Calu3 (cell line): ENCODE data around the gene TSPAN18. TPM values are rescaled to one million over a fixed set of nuclear protein-coding genes. Genes with fewer than 3 reads are reported as not detected.

Experiments used
- BruUV-seq: library from RNA; stranded (reverse); fragments of 400-500 nt; replicated peaks from 2 replicates; lab custom pipeline; 2021; lab: Mats Ljungman, UMichigan
- CTCF ChIA-PET: fragments of 300-600 bp; sonication (Branson Sonifier 250); formaldehyde crosslinking; loops from one replicate; lab custom pipeline; 2022; ENCODE audit warnings: antibody characterized with exemption; lab: Charles Lee
- DNase-seq: peaks from one replicate; pipeline ENCODE4 v3.0.0; 2022
- H3K27ac Mint-ChIP-seq: one replicate; pipeline ENCODE4 v1.8.0; 2022; ENCODE audit warnings: mixed read lengths; ENCODE audit not compliant: unreplicated experiment
- H3K27me3 Mint-ChIP-seq: one replicate; pipeline ENCODE4 v1.8.0; 2022; ENCODE audit warnings: mixed read lengths; ENCODE audit not compliant: unreplicated experiment
- H3K36me3 Mint-ChIP-seq: one replicate; pipeline ENCODE4 v1.8.0; 2022; ENCODE audit warnings: mild to moderate bottlenecking, moderate library complexity, mixed read lengths; ENCODE audit not compliant: insufficient read depth, unreplicated experiment
- H3K4me1 Mint-ChIP-seq: one replicate; pipeline ENCODE4 v1.8.0; 2022; ENCODE audit warnings: mild to moderate bottlenecking, low read depth, mixed read lengths; ENCODE audit not compliant: unreplicated experiment
- H3K4me3 Mint-ChIP-seq: one replicate; pipeline ENCODE4 v1.8.0; 2022; ENCODE audit warnings: mild to moderate bottlenecking, low read depth, moderate library complexity, mixed read lengths; ENCODE audit not compliant: unreplicated experiment
- H3K9me3 Mint-ChIP-seq: one replicate; pipeline ENCODE4 v1.8.0; 2022; ENCODE audit warnings: low read depth, mixed read lengths; ENCODE audit not compliant: unreplicated experiment
- intact Hi-C: fragments of 100-400 bp; cut with micrococcal nuclease; formaldehyde crosslinking; loops from one replicate; pipeline ENCODE4 v1.10.0; 2022; ENCODE audit not compliant: unreplicated experiment
- total RNA-seq: library from RNA; stranded (reverse); gene quantifications from 2 replicates; pipeline ENCODE4 v1.2.3, GENCODE V29; 2022
- TF ChIP-seq, protein P1 (sequence below): fragments of 200-600 bp; IDR thresholded peaks from one replicate; pipeline ENCODE4 v1.8.0; 2022; ENCODE audit warnings: antibody characterized with exemption; ENCODE audit not compliant: unreplicated experiment

TSPAN18 gene
- total RNA-seq, 1 experiment from 2014 or later, result not detected

DNA sequence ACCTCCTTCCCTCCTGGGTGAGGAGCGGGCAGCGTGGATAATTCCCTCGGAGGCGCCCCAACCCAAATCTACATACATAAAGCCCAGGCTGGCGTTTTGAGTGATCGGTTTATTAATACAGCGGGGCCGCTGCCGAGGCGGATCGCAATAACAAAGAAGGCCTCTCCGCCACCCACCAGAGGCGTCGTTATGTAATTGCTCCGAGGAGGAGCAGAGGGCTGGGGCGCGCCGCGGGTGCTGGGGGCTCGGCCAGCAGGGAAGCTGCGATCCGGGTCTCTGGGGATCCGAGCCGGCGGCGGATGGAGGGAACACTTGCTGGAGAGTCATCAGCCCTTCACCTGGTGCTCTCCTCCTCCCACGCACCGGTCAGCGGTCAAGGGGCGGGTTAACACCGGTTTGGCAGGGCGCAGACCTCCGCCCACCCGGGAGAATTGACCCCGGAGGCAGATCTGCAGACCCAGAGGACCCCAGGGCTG is 230.3 kb downstream of the TSPAN18 start:
- H3K27me3 Mint-ChIP-seq, result no peaks in the 10 kb centered on the region
- CTCF ChIA-PET, result no interaction called here
- peaks cover 32% of the 10 kb centered on the region for H3K4me1 Mint-ChIP-seq
- H3K4me3 Mint-ChIP-seq, result no peak overlapping the region
- intact Hi-C loops, result loop anchor here (10.0 kb wide), 1 partner anchor 88 kb away; no protein-coding TSS in a partner anchor
- no TSS peak for BruUV-seq
- DNase-seq, result no peak
- no peaks in the 10 kb centered on the region for H3K9me3 Mint-ChIP-seq
- H3K36me3 Mint-ChIP-seq, result peaks cover 5% of the 10 kb centered on the region
- TF ChIP-seq, protein P1, sequence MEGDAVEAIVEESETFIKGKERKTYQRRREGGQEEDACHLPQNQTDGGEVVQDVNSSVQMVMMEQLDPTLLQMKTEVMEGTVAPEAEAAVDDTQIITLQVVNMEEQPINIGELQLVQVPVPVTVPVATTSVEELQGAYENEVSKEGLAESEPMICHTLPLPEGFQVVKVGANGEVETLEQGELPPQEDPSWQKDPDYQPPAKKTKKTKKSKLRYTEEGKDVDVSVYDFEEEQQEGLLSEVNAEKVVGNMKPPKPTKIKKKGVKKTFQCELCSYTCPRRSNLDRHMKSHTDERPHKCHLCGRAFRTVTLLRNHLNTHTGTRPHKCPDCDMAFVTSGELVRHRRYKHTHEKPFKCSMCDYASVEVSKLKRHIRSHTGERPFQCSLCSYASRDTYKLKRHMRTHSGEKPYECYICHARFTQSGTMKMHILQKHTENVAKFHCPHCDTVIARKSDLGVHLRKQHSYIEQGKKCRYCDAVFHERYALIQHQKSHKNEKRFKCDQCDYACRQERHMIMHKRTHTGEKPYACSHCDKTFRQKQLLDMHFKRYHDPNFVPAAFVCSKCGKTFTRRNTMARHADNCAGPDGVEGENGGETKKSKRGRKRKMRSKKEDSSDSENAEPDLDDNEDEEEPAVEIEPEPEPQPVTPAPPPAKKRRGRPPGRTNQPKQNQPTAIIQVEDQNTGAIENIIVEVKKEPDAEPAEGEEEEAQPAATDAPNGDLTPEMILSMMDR, result no peak
- H3K27ac Mint-ChIP-seq, result no peak overlapping the region

DNA sequence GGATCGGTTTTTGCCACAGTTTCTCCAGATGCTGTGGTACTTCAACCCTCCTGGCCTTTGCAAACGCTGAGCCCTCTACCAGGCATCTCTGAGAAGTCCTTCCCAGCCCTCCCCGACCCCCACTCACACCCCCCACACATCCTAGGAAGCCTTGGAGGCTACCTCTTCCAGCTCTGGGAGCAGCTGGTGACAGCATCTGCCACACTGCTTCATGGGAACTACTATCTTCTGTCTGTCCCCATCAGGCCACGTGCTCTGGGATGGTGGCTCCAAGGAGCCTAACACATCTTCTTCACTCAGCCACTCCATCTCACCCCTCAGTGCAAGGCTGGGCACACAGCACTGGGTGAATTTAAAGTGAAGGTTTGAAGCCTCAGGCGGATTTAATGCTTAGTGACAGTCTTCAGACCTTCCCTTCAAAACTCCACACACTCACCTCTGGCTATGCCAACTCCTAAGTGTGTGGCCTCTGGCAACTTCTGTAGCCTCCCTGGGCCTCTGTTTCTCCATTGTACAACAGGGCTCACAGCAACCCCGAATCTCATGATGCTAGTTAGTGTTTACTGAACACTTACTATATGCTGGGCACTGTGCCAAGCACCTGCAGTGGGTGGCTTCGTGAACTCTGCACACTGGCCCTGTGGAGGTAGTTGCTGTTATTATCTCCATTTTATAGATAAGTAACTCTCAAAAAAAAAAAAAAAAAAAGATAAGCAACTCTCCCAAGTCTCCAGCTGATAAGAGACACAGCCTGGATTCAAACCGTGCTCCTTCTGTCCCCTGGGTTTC is 231.2 kb downstream of the TSPAN18 start:
- Mint-ChIP-seq H3K27ac (no peak overlapping the region), H3K27me3 (no peaks in the 10 kb centered on the region), H3K4me1 (peaks cover 32% of the 10 kb centered on the region), H3K36me3 (peaks cover 5% of the 10 kb centered on the region), H3K4me3 (no peak overlapping the region), H3K9me3 (no peaks in the 10 kb centered on the region)
- BruUV-seq, result no TSS peak
- TF ChIP-seq, protein P1, result no peak
- DNase-seq, result no peak
- CTCF ChIA-PET, result interaction anchor here (0.6 to 1.2 kb wide), 2 partner anchors 22 to 1657 kb away, joined by 3 to 4 read pairs; no protein-coding TSS in a partner anchor
- intact Hi-C loops, result loop anchor here (10.0 kb wide), 1 partner anchor 87 kb away; no protein-coding TSS in a partner anchor

DNA sequence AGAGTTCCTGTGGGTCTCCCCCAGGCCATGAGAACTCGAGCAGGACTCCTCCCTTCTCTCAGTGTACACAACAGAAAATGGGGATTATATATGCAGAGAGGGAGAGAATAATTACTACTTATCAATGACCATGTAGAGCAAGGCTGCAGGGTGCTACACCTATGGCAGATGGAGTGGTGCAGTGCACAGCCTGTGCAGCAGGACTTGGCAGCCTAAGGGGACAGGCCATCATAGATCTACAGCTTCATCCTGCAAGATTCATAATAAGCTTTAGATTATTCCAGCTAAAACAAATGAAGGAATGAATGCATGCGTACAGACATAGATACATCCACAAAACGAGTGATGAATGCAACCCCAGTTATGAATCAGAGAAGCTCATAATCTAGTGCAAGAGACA is 232.3 kb downstream of the TSPAN18 start:
- intact Hi-C loops, result loop anchor here (10.0 kb wide), 1 partner anchor 86 kb away; no protein-coding TSS in a partner anchor
- CTCF ChIA-PET, result interaction anchor here (0.5 to 1.2 kb wide), 3 partner anchors 14 to 21 kb away, joined by 3 to 4 read pairs (median 3); no protein-coding TSS in a partner anchor
- BruUV-seq, result no TSS peak
- H3K4me1 Mint-ChIP-seq, result peaks cover 32% of the 10 kb centered on the region
- peaks cover 5% of the 10 kb centered on the region for H3K36me3 Mint-ChIP-seq
- H3K27me3 Mint-ChIP-seq, result no peaks in the 10 kb centered on the region
- H3K27ac Mint-ChIP-seq, result no peak overlapping the region
- H3K9me3 Mint-ChIP-seq, result no peaks in the 10 kb centered on the region
- TF ChIP-seq, protein P1, result no peak
- DNase-seq, result no peak
- no peak overlapping the region for H3K4me3 Mint-ChIP-seq

DNA sequence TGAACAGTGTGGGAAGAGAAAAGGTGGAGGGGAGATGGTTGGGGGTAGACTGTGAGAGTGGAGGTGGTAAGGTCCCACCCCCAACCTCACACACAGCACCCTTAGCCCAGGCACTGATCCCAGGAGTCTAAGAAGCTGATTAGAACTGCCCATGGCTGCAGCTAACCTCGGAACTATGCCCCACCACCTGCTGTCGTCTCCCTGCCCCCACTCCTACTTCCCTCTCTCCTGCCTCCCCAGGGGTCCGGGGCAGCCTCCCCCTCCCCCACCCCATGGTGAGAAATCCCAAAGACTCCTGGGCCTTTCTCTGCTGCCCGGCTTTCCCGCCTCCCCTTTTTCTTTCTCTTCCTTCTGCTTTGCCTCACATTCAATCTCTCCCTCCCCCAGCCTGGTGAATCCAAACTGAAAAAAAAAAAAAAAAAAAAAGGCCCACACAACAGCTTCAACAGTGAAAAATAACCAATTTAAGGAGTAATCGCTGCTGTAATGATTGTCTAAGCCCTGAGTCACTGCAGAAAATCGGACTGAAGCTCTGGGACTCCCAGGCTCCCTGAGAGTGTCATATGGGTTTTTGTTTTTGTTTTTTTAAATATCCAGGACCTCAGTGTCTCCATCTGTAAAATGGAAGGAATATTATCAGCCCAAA is 233.6 kb downstream of the TSPAN18 start:
- Mint-ChIP-seq H3K4me1 (peaks cover 20% of the 10 kb centered on the region), H3K27me3 (peaks cover 4% of the 10 kb centered on the region), H3K9me3 (no peaks in the 10 kb centered on the region), H3K27ac (no peak overlapping the region), H3K36me3 (peaks cover 5% of the 10 kb centered on the region), H3K4me3 (no peak overlapping the region)
- intact Hi-C loops, result no loop called here
- BruUV-seq, result no TSS peak
- TF ChIP-seq, protein P1, result no peak
- CTCF ChIA-PET, result interaction anchor here (0.6 to 0.8 kb wide), 2 partner anchors 13 to 71 kb away, joined by 3 to 6 read pairs; no protein-coding TSS in a partner anchor
- DNase-seq, result no peak
